HL-60 (cell line): ENCODE results near the gene EFCAB14.
"Not testable (repeated sequence)": the region's sequence is repeated elsewhere in the genome, so short reads cannot be mapped to it uniquely, and the experiment has no call there.

Source experiments
- DNase-seq, 2 experiments: peaks; one replicate each; pipeline ENCODE4 v3.0.0-alpha.2; 2010 to 2020; ENCODE audit warnings: low read depth in 1 of 2, low spot score in 1 of 2
- H3K27ac ChIP-seq: fragments of 250-450 bp; sonication (Bioruptor Pico); replicated peaks from 2 replicates; pipeline ENCODE4 v1.5.1; 2020; ENCODE audit warnings: mild to moderate bottlenecking, moderate library complexity
- H3K27me3 ChIP-seq: fragments of 250-450 bp; sonication (Bioruptor Pico); 2 replicates; pipeline ENCODE4 v1.5.1; 2021; ENCODE audit warnings: mild to moderate bottlenecking, moderate library complexity; ENCODE audit not compliant: insufficient read depth, poor library complexity, severe bottlenecking
- H3K4me3 ChIP-seq: replicated peaks from 2 replicates; pipeline ENCODE4 v1.5.1; 2011; ENCODE audit warnings: mild to moderate bottlenecking, control low read depth, low read length; ENCODE audit not compliant: insufficient read depth
- CTCF ChIP-seq: IDR thresholded peaks from one replicate; pipeline ENCODE4 v1.5.1; 2011; ENCODE audit warnings: low read length, control low read depth, inconsistent platforms; ENCODE audit not compliant: insufficient read depth
- GABPA ChIP-seq: IDR thresholded peaks from 2 replicates; pipeline ENCODE4 v1.6.1; 2012; ENCODE audit warnings: low read depth
- POLR2AphosphoS5 ChIP-seq: IDR thresholded peaks from 2 replicates; pipeline ENCODE4 v1.6.1; 2012; ENCODE audit warnings: low read depth
- REST ChIP-seq: IDR thresholded peaks from 2 replicates; pipeline ENCODE4 v1.6.1; 2012; ENCODE audit warnings: low read depth; ENCODE audit not compliant: insufficient replicate concordance
- SPI1 ChIP-seq: IDR thresholded peaks from 2 replicates; pipeline ENCODE4 v1.6.1; 2012; ENCODE audit warnings: low read depth, mild to moderate bottlenecking, borderline replicate concordance

The EFCAB14 gene

GRCh38 chr1:46670134-46670533, 48.8 kb downstream of the EFCAB14 start:
- DNase-seq: no peak
- no peak for TF ChIP-seq REST
- no peak for TF ChIP-seq SPI1
- no peak for TF ChIP-seq CTCF
- Histone ChIP-seq H3K27ac (no peak overlapping the region), H3K27me3 (no peaks in the 10 kb centered on the region), H3K4me3 (no peak overlapping the region)

- H3K27me3 ChIP-seq: no peaks in the 10 kb centered on the region
- H3K27ac ChIP-seq: peak within 1 kb of the TSS; percentile 66
- peak; percentile 64 for TF ChIP-seq GABPA
- peak; percentile 26; the same call in 1 of the 2 replicates for TF ChIP-seq POLR2AphosphoS5
- TF ChIP-seq CTCF: no peak
- no peak for TF ChIP-seq REST
- peak; percentile 19; the same call in 1 of the 2 replicates for TF ChIP-seq SPI1
- peak; percentile 53 to 77 for DNase-seq
- peak within 1 kb of the TSS; percentile 93 for H3K4me3 ChIP-seq
Observed at GRCh38 chr1:46667782-46668760, 50.8 kb downstream of the EFCAB14 start, which contains the start of gene ATPAF1. TSS of gene ATPAF1 (minus strand) at chr1:46668364. CDS start at chr1:46668322, 42 bp downstream.

GRCh38 chr1:46665983-46666382, 52.9 kb downstream of the EFCAB14 start:
- no peak for DNase-seq
- H3K4me3 ChIP-seq: no peak overlapping the region
- H3K27ac ChIP-seq: no peak overlapping the region
- TF ChIP-seq POLR2AphosphoS5: no peak
- TF ChIP-seq REST: no peak
- no peaks in the 10 kb centered on the region for H3K27me3 ChIP-seq

- H3K27ac ChIP-seq, H3K27me3 ChIP-seq, H3K4me3 ChIP-seq, DNase-seq: not testable (repeated sequence)
Observed at GRCh38 chr1:46662919-46663318, 56.0 kb downstream of the EFCAB14 start.

GRCh38 chr1:46660116-46660515, 58.8 kb downstream of the EFCAB14 start:
- not testable (repeated sequence) for DNase-seq, H3K27me3 ChIP-seq, H3K4me3 ChIP-seq, H3K27ac ChIP-seq
